ENCODE results near the gene VPS13C.
"Not testable (repeated sequence)": the region's sequence is repeated elsewhere in the genome, so short reads cannot be mapped to it uniquely, and the experiment has no call there.

The VPS13C gene

GRCh38 chr15:62035256-62035924 lies 24.9 kb downstream of the VPS13C start:
- no peak for DNase-seq (ENCODE audit: low read depth)

DNA sequence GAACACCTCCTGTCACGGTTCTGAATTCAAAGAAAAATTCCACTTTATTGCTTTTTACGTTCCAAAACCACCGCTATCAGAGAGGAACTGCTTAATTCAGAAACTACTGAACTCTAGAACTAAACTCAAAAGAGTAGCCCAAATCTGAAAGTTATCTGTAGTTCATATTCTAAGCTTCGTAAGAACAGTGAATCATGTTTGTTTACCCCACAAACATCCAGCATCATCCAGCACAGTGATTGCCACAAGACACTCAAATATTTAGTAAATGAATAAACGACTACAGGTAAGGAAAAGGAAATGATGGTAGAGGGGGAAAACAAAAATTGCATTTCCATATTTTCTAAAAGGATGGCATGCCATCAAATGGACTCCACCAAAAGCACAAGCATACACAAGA lies 32.3 kb downstream of the VPS13C start:
- no peak for DNase-seq (ENCODE audit: low read depth)

GRCh38 chr15:62027263-62027565 lies 33.0 kb downstream of the VPS13C start:
- no peak for DNase-seq (ENCODE audit: low read depth)

DNA sequence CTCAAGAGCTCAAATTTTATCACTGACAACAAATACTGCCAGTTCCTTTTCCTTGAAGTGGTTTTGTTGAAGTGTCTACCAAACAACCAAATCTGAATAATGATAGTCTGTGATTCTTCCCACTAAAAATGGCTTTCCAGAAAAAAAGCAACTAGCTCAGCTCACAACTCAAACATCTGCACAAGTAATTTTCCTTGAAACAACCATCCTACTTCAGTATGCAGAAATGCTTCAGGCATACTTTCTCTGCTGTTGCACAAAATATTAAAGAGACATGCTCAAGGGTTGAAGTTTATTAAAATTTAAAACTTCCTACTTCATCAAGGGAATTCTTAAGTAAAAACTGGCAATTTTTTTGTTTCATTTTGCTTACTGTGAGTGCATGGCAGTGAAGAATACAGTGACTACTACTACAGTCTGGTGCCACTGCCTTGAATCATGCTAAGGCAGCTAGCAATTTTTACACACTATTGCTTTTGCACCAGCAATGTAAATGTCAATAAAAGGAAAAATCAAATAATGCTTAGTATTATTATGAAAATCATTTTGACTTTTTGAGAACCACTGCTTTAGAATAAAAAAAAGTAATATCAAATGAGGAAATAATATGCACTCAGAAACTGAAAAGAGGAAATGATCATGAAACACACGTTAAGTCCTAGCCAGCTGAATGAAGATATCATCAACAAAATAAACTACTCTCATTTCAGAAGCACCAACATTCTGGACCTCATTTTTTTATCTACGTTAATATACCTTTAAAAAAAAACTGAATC lies 33.6 kb downstream of the VPS13C start:
- no peak for DNase-seq (ENCODE audit: low read depth)

- no peak for DNase-seq (ENCODE audit: low read depth)
These were observed 38.2 kb downstream of the VPS13C start for GRCh38 chr15:62021991-62022600.

DNA sequence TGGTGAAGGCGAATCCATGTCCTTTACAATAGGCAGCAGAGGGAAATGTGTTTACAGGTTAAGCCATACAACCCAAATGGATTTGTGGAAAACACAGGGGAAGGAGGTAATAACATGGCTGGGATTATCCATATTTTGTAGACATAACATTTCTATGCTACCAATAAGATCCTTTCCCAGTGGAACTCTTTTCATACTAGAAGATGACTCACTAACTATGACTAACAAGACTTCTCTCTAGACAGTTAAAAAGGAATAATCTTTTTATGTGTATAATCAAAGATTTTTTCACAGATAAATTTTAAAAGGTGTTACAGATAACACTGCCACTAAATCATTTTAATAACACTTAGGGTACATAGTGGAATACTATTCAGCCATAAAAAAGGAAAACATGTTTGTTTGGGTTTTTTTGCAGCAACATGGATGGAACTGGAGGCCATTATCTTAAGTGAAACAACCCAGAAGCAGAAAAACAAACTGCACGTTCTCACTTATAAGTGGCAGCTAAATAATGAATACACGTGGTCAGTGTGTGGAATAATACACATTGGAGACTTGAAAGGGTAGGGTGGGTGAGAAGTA lies 39.6 kb downstream of the VPS13C start:
- no peak for DNase-seq (ENCODE audit: low read depth)

DNA sequence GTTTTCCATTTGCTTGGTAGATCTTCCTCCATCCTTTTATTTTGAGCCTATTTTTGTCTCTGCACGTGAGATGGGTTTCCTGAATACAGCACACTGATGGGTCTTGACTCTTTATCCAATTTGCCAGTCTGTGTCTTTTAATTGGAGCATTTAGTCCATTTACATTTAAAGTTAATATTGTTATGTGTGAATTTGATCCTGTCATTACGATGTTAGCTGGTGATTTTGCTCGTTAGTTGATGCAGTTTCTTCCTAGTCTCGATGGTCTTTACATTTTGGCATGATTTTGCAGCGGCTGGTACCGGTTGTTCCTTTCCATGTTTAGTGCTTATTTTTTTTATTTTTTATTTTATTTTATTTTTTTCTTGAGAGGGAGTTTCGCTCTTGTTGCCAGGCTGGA lies 54.9 kb downstream of the VPS13C start:
- DNase-seq (ENCODE audit: low read depth): not testable (repeated sequence)

DNA sequence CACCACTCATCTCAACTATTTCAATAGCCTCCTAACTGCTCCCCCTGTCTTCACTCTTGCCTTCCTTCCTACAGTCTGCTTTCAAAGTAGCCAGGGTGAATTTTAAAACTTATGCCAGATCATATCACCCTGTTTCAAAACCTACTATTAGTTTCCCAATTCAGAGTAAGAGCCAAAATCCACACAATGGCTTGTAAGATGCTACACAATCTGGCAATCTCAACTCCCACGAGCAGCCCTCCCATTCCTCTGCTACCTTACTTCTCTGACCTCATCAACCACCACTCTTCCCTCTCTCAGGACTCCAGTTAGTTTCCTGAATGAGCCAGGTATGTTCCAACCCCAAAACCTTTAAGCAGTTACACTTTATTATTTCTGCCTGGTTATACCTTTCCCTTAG lies 62.5 kb downstream of the VPS13C start:
- DNase-seq (ENCODE audit: low read depth): no peak

DNA sequence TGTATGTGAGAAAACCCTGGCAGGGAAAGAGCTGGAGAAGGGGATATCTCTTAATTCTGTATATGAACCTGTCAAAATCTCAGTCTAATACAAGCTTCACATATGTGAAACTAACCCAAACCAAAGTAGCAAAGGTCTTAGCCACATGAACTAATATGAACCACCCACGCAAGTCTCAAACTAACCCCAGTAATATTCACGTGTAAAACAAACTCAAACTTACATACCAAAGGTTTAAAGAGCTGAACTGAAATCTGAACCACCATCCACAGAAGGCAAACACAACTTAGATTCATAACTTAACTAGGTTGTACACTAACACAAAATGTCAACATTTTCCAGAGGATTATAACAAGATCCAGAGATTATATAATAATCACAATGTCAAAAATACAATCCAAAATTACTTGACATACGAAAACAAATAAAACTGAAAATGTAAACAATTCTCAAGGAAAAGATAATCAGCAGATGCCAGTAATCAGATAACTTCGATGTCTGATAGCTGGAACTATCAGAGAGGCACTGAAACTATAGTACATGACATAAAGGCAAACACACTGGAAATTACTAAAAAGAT lies 64.1 kb downstream of the VPS13C start:
- no peak for DNase-seq (ENCODE audit: low read depth)

GRCh38 chr15:61994216-61994615 lies 66.0 kb downstream of the VPS13C start:
- no peak for DNase-seq (ENCODE audit: low read depth)

DNA sequence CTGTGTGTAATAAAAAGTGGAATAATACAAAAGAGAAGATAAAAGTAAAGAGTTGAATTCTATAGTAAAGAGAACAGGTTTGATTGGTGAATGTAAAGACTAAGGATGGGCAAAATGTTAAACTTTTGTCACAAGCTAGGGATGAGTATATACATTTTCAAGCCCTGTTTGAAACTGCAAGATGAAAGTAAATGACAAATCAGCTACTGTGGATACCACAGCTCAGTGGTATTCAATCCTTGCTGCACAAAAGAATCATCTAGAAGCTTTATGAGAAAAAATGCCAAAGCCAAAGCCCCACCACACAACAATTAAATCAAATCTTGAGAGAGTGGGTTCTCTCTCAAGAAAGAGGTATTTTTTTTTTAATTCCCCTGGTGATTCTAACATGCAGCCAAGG lies 67.7 kb downstream of the VPS13C start:
- DNase-seq (ENCODE audit: low read depth): no peak

- no peak for DNase-seq (ENCODE audit: low read depth)
These were observed 70.6 kb downstream of the VPS13C start for GRCh38 chr15:61989667-61990066.

DNA sequence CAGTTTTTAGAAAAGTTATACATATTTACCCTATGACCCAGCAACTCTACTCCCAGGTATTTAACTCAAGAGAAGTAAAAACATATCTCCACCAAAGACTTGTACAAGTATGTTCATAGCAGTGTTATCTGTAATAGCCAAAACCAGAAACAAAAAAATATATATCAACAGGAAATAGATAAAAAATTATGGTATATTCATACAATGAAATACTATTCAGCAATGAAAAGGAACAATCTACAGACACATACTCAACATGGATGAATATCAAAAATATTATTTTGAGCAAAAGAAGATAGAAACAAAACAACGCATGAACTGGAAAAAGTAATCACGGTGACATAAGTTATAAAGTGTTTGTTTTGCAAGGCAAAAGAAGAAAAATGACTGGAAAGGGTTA lies 72.4 kb downstream of the VPS13C start:
- DNase-seq (ENCODE audit: low read depth): no peak

GRCh38 chr15:61983081-61983480 lies 77.2 kb downstream of the VPS13C start:
- DNase-seq (ENCODE audit: low read depth): no peak

DNA sequence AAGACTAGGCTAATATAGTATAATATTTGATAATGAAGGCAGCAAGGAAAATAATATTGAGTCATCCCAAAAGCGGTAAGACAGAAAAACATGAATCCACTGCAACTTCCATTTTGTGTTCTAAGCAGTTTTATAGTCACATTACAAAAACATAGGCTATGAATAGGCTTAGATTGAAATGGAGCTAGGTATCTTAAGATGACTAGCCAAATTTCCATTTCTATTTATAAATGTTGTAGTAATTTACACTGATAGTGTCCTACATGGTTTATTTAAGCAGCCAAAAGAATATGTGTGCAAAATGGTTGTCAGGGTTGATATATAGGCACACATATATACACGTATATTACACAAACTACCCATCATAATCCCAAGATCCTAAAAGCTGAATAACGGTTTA lies 82.0 kb downstream of the VPS13C start:
- no peak for DNase-seq (ENCODE audit: low read depth)

DNA sequence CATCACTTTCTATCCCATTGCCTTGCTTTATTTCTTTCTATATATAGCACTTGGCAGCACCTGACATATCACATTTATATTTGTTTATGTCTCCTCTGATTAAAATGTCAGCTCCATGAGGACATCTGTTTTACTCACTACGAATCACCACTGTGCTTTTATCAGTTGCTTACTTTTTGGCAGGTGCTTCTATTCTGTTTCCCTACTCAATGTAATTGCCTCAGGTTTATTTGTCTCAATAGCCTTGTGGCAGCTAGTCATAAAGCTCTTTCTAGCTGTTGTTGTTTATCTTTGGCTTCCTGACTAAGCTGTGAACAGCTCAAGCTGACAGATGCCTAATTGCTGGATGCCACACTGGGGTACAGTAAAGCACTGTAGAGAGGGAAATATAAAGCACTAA lies 85.5 kb downstream of the VPS13C start:
- DNase-seq (ENCODE audit: low read depth): no peak

DNA sequence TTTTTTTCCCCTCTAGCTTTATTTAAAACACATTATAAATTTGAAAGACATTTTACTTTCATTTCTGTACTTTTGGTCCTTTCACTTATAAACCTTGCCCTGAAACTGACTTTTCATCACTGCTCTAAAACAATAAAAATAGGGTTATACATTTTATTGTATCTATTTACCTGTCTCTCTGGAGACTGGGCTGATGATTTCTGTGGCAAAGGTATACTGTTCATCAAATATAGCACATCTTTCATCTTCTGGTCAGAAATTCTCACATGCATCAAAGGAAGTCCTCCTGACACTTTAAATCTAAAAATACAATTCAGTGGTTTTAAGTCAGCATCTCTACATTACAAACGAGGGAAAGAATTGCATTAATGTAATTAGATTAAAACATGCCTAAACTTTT lies 86.1 kb downstream of the VPS13C start:
- no peak for DNase-seq (ENCODE audit: low read depth)

DNA sequence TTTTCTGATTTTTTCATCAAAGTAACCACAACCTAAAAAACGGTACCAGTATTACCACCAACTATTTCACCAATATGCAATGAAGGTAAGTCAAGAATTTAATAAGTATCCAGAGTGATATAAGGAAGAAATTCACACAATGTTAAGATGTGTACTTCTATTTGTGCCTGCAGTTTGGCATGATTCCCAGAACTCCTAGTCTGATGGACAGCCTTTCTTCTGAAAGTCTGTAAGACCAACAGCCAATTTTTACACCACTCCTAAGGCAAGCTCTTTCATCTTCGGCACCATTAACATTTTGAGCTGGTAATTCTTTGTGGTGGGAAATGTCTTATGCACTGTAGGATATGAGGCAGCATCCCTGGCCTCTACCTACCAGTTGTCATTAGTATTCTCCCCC lies 108.3 kb downstream of the VPS13C start:
- DNase-seq (ENCODE audit: low read depth): no peak

- DNase-seq (ENCODE audit: low read depth): no peak
These were observed 113.5 kb downstream of the VPS13C start for GRCh38 chr15:61946778-61947177.

DNA sequence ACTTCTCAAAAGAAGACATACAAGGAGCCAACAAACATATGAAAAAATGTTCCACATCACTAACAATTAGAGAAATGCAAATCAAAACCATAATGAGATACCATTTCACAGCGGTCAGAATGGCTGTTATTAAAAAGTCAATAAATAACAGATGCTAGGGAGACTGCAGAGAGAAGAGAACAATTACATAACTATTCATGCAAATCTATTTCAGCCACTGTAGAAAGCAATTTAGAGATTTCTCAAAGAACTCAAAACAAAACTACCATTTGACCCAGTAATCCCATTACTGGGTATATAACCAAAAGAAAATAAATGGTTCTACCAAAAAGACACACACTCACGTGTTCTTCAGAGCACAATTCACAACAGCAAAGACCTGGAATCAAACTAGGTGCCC lies 116.3 kb downstream of the VPS13C start:
- DNase-seq (ENCODE audit: low read depth): no peak

DNA sequence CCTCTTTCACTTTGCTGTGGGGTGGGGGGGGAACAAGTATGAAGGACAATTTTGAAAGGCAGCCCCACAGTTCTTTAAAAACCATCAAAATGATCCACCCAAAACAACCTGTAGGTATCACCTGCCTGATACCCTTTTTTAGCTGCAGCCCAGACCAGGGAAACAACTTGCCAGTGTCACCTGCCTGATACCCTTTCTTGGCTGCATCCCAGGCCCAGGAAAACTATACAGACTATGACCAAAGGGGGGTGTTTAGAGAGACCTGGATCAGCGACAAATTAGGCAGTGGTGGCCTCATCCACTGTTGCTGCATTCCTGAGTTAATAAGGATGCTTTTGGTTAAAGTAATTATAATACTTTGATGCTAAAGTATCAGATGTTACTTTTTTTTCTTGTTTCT lies 122.0 kb downstream of the VPS13C start:
- no peak for DNase-seq (ENCODE audit: low read depth)

DNA sequence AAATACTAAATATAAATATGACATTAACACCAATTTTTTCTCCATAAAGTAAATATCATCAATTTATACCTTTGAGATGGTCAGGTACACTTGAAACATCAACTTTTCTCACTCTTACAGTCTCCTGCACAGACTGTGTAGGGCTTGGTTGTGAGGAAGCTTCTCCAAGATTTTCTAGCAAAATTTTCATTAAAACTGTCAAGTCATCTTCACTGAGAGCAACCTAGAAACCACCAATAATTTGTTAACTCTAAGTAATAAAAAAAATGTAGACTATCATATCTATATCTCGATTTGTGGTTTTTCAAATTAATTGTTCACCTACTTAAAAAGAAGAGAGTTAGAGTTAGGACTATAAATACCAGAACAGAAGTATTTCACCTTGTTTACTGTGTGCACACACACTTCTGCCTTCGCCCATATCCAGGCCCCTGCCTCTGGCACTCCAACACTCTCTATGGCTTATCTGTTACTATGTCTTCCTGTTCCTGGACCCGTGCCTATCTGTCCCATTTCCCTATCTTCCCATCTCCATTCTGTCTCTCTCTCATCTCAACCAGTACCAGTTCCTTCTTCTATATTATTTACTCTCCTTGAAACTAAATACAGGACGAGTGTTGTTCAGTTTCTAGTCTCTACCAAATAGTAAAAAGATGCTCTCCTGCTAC lies 123.6 kb downstream of the VPS13C start:
- DNase-seq (ENCODE audit: low read depth): no peak
